Effector CD8-positive, alpha-beta T cell (primary cell): ENCODE measurements around the gene PDZD8.

Experiments used
- DNase-seq: peaks from one replicate; lab custom pipeline; 2025; lab: John Stamatoyannopoulos, UW

The PDZD8 gene

DNA sequence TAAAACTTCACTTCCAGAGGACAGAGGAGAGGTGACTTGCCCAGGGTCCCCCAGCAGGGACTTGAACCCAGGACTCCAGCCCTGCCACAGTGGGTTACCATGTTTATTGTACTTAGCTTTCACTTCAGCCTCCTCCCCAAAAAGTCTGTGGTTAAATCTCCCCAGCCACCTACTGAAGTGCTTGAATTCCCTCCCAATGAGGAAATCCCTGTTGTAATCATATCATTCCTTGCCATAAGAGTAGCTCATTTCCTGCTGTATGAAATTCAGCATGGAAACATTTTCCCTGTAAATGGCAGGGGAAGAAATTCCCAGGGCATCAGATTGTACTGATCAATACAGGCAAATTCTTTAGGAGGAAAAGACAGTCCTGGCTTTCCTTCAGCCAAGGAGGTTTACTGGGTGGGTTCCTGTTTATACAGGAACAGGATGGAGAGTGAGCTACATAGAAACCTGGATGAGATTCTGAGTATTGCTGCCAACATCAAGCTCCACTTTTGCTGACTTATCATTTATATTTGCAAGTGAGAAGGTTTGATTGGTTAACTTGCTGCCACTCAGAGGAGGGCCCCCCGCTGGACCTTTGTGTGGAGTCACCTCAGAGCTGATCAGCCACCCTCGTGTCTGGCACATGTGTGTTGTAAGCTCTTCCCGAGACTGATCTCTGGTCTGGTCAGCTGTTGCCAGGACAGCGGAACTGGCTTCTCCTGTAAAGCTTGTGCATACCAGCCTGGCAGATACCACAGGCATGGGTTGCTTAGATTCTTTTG, 16.4 kb upstream of the PDZD8 start:
- DNase-seq, result no peak

DNA sequence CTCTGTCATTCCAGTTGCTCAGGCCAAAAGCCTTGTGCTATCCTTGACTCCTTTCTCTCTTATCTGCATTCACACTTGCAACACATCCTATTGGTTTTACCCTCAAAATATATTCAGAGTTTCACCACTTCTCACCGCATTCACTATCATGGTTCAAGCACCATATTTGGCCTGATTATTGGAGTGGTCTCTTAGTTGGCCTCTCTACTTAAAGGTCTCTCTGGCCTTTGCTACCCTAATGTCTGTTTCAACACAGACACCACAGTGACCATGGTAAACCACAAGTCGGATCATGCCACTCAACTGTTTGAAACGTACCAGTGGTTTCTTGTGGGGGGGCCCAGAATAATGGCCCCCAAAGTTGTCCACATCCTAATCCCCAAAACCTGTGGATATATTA, 15.2 kb upstream of the PDZD8 start:
- no peak for DNase-seq

- DNase-seq, result no peak
Measured at GRCh38 chr10:117386805-117387204, 11.6 kb upstream of the PDZD8 start.

DNA sequence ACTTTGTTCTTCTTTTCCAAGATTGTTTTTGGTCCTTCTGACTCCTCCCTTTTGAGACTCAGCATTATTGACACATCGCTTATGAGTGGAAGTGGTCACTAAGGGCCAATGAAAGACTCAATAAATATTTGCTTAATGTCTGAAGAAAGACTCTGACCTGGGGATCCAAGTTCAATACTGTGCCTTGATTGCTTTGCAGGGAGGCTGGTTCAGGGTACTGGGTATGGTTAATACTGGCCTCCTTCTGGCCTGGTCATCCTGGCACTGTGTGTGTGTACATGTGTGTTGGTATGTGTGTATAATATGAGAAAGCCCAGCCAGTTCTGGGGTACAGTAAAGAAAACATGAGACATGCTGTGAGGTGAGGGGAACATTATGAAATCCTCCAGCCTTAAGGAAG, 7.6 kb upstream of the PDZD8 start:
- no peak for DNase-seq

DNA sequence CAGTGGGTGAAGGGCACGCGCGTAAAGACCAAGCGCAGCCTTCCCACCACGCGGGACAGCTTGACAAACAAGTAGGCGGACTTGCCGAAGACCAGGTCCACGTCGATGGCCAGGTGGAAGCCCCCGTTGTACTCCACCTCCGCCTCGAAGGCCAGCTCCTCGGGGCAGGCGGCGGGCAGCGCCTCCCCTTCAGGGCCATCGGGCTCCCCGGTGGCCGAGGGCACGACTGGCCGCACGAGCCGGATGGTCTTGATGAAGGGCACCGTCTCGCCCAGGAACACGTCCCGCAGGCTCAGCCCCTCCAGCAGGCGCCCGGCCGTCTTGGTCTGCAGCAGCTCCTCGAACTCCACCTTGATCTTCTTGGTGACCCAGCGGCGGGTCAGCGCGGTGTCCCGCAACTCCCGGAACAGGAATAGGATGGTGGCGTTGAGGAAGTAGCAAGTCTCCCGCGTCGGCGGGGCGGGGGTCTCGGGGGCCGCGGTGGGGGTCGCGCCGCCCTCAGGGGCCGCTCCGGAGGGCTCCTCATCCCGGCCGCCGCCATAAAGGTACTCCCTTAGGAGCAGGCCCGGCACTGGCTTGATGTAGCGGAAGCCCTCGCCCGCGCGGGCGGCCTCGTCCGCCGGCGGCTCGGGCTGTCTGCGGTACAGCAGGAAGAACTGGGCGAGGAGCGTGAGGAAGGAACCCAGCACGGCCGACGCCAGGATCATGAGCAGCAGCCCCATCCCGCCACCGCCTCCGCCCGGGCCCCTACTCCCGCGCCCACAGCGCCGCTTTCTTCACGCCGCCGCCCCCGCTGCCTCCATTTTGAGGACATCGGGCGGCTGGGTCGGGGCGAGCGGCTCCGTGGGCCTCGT, 507 bp downstream of the PDZD8 start:
- peak; percentile 15 for DNase-seq

DNA sequence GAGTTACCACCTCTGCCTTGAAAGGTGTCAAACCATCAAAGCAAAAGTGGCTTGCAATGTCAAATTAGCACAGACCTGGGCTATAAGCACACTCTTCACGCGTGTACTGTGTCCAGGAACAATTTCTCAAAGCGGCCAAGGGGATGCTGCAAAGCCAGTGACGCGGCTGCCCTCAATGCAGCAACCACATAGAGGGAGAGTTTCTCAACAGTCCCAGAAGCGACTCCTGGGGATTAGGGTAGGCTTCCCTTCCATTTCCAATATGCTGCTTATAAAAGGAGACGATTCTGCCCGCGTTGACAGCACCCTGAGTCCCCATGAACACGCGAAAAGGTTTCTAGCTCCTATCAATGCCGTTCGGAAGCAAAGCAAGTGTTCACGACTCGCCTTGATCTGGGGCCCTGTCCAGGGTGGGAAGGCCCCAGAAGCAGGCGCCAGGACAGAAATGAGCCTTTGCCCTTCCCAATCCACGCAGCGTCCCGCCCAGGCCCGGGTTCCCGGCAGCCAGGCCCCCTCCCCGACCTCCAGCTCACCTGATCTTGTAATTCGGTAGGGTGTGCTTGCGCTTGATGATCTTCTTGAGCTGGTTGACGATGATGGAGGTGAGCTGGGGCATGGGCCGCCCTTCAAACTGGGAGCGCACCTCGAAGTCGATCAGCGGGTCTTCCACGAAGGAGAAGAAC, 1.3 kb downstream of the PDZD8 start:
- peak; percentile 10 for DNase-seq

DNA sequence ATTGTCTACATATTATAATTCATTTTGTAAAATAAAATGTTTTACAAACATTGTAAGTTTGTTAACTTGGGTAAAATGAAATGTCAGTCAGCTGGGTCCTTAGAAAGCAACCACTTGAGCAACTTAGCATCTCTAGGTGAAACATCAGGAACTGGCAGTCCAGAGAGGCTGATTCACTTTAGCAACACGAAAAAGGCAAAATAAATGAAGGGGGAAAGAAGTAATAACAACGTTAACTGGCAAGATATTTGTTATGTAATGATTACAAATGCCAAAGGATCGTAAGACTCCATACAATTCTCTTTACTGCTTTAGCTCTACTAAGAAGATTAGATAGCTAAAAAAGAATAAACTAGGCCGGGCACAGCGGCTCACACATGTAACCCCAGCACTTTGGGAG, 5.0 kb downstream of the PDZD8 start:
- no peak for DNase-seq

DNA sequence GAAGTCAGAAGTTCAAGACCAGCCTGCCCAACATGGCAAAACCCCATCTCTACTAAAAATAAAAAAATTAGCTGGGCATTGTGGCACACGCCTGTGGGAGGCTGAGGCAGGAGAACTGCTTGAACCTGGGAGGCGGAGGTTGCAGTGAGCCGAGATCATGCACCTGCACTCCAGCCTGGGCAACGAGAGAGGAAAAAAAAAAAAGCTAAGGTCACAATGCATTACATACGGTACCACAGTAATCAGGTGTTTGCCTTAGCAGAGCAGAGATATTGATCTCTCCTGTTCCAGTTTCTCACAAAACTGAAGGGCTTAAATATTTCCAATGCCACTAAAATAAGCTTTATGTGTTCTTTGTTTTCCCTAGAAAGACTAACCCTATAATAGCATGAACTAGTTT, 7.5 kb downstream of the PDZD8 start:
- no peak for DNase-seq

DNA sequence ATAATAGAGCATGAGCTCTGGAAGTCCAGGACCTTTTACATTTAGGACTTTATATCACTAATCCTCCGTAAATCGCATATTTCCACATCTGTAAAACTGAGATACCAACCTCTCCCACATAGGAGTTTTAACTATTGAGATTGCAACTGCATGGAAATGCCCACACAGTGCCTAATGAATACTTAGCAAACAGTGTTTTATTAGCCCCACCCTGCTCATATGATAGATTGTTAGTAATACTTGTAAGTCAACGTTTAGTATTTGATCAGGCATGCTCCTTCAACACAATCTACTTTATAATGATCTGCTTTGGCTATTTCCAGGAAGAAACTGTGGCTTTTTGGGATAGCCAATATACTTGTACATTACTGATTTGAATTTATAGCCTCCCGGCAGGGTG, 8.5 kb downstream of the PDZD8 start:
- DNase-seq, result no peak

GRCh38 chr10:117365612-117366011, 9.6 kb downstream of the PDZD8 start:
- no peak for DNase-seq

DNA sequence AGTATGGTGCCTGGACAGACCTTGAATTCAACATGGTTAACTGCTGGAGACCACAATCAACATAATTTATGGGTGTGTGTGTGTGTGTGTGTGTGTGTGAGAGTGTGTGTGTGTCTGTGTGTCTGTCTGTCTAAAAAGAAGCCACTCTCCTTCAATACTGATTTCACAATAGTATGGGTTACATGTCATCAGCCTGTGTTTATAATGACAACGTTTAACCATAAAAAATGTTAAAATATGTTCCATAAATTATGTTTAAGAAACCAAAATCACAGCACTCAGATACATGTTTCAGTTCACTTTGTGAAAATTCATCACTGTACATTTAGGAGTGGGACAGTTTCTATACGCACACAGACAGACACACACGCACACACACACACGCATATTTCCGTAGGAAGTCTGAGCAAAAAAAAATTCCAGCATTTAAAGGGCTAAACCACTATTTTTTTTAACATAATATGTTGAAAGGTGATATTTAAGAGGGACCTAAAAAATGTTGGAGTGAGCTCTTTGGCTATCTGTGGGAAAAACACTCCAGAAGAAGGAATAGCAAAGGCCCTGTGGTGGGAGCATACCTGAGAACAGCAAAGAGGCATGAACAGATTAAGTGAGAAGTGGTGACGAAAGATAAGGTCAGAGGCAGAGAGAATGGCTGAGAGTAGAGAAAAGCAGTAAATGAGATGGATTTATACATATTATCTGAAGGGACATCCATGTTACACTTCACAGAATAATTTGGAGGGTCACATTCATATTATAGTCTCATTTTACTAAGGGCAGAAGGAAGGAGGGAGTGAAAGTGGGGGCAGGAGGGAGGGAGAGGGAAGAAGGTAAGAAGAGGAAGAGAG, 10.9 kb downstream of the PDZD8 start:
- no peak for DNase-seq

GRCh38 chr10:117363028-117363427, 12.2 kb downstream of the PDZD8 start:
- DNase-seq, result no peak

DNA sequence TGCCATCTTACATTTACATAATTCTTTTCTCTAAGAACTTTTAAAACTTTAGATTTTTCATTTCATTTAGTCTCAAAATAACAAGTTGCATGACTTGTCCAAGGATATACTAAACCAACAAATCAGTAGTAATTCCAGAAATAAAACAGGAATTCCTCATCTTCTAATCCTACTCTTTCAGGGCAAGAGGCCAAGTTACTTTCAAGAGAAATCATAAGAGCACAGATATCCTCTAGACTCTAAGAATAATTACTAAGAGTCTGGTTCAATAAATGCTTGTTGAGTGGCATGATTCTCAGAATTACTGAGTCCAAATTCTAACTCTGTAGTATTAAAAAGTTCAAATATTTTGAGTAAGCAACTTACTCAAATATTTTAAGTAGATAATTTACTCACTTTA, 12.9 kb downstream of the PDZD8 start:
- DNase-seq, result no peak

DNA sequence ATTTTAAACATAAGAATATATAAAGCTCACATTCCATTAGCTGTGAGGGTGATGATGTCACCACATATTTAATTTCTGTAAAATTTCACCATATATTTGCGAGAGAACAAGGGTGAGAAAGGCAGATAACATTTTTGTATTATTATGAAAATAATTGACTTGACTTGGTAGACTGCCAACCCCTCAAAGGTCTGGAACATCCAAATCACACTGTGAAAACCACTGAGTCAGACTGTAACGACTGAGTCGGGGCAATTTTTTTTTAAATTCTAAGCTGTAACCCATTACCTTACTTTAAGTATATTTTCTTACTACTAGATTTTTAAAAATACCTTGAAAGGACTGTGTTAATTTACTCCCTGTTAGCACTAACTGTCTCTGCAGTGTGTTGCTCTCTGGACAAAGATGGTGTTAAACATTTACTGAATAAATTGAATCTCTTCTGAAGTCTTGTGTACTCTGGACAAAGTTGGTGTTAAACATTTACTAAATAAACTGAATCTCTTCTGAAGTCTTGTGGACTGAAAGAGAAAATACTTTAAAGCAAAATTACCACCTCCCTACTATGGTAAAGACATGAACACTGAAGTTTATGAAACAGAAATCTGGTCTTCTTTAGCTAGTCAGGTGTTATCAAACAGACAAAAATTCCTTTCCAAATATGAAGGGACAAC, 14.1 kb downstream of the PDZD8 start:
- DNase-seq, result no peak

DNA sequence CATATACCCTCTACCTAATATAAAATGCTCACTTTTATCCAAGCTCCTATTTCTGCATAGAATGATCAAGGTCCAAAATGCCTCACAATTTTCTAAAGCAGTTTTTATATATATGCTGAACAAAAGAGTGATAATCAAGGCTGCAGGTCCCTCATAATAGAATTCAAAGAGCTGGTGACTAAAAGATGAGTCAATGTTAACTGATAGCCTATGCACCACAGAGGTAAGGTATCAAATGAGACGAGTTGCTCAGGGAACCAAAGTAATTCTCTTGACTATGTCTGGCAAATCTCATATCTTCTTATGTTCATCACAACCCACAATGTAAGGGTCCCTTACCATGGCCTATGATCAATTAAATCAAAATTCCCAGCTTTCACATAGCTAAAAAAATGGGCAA, 15.2 kb downstream of the PDZD8 start:
- DNase-seq, result no peak

- DNase-seq, result no peak
Measured at GRCh38 chr10:117355072-117355471, 20.2 kb downstream of the PDZD8 start.

DNA sequence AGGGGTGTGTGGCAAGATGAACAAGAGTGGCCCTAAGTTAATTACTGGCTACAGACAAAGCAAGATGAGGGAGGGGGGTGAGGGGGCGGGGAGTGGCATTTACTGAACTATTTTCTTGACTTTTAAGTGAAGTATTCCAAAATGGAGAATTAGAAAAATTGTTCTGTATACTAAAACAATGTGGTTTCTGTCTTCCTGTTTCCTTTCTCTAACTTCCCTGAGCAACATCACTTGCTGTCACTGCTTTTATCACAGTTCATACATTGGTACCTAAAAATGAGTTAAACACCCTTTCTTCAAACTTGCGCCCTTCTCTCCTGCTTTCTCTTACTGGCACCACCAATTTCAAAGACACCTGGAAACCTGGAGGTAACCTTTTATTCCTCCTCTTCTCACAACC, 21.6 kb downstream of the PDZD8 start:
- no peak for DNase-seq

DNA sequence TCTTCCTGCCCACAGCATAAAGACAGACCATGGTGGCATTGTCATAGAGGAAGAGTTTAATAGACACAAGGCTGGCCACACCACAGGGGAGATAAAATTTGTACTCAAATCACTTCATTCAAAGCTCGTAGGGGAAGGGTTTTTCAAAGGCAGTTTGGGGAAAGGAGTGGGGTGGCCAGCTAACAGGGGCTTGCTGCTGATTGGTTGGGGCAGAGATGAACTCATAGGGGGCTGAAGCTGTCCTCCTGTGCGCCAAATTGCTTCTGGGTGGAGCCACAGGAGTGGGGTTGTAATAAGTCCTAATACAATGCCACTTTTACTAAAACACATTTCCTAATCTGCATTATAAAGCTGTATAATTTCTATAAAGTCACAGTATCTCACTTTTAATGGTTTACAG, 22.5 kb downstream of the PDZD8 start:
- DNase-seq, result no peak

DNA sequence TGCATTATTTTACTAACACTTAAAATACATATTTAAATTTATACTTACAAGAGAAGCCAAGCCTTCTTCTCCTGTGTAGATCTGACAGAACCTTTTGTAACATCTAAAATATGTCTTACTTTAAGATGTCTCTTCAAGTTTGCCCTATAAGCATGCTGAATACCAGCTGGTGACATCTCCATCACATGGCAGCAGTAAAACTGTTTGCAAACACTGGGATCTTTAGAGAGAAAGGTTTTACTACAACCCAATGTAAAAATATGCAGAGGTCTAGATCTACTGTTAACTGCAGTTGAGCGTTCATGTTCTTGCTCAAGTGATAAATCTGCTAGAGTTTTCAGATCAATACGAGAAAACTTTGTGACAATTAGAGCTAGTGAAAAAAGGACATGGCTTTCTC, 23.2 kb downstream of the PDZD8 start:
- DNase-seq, result no peak

DNA sequence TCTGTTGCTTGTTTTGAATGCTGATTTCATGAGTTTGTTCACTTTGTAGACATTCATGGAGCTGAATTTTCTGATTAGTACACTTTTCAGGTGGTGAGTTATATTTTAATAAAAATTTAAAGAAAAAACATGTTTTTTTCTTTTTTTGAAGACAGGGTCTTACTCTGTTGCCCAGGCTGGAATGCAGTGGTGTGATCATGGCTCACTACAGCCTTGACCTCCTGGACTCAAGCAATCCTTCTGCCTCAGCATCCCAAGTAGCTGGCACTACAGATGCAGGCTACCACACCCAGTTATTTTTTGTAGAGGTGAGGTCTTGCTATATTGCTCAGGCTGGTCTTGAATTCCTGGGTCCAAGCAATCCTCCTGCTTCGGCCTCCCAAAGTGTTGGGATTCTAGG, 23.7 kb downstream of the PDZD8 start:
- DNase-seq, result no peak

- DNase-seq, result no peak
Measured at GRCh38 chr10:117350909-117351308, 24.3 kb downstream of the PDZD8 start.
